Caco-2 (cell line): ENCODE data around the gene BDKRB1. TPM values are rescaled to one million over a fixed set of nuclear protein-coding genes. Genes with fewer than 3 reads are reported as not detected.
A peak's percentile ranks its signal among the peaks of the same experiment; 100 is the strongest.

ENCODE experiments used
- BruUV-seq: library from RNA; stranded (reverse); fragments of 400-500 nt; replicated peaks from 2 replicates; lab custom pipeline; 2021; lab: Mats Ljungman, UMichigan
- CTCF ChIA-PET: fragments of 300-600 bp; sonication (Branson Sonifier 250); formaldehyde crosslinking; loops from one replicate; lab custom pipeline; 2022; ENCODE audit warnings: antibody characterized with exemption; lab: Charles Lee
- POLR2A ChIA-PET: fragments of 300-600 bp; sonication (Branson Sonifier 250); formaldehyde crosslinking; loops from one replicate; lab custom pipeline; 2022; ENCODE audit warnings: antibody characterized with exemption; lab: Charles Lee
- DNase-seq, 2 experiments: peaks; one replicate each; pipeline versions ENCODE4 v3.0.0 to v3.0.0-alpha.2; 2020 to 2022
- H3K27me3 ChIP-seq: replicated peaks from 2 replicates; pipeline ENCODE4 v1.6.0; 2011; ENCODE audit warnings: low read length; ENCODE audit not compliant: control insufficient read depth, insufficient read depth
- H3K36me3 ChIP-seq: 2 replicates; pipeline ENCODE4 v1.5.1; 2011; ENCODE audit warnings: low read length; ENCODE audit not compliant: control insufficient read depth, insufficient read depth
- H3K4me1 ChIP-seq: fragments of 250-450 bp; sonication (Bioruptor Pico); 2 replicates; pipeline ENCODE4 v1.5.1; 2020; ENCODE audit warnings: mild to moderate bottlenecking
- H3K4me3 ChIP-seq: 2 replicates; pipeline ENCODE4 v1.5.1; 2011; ENCODE audit warnings: low read depth, mild to moderate bottlenecking, control low read depth, low read length
- H3K9me3 ChIP-seq: fragments of 250-450 bp; sonication (Bioruptor Pico); 2 replicates; pipeline ENCODE4 v1.5.1; 2020; ENCODE audit warnings: mild to moderate bottlenecking, moderate library complexity
- H3K27ac Mint-ChIP-seq: one replicate; pipeline ENCODE4 v1.8.0; 2022; ENCODE audit warnings: mixed read lengths; ENCODE audit not compliant: unreplicated experiment
- H3K27me3 Mint-ChIP-seq: one replicate; pipeline ENCODE4 v1.8.0; 2022; ENCODE audit warnings: mixed read lengths; ENCODE audit not compliant: insufficient read depth, unreplicated experiment
- H3K36me3 Mint-ChIP-seq: one replicate; pipeline ENCODE4 v1.8.0; 2022; ENCODE audit warnings: mild to moderate bottlenecking, mixed read lengths; ENCODE audit not compliant: insufficient read depth, unreplicated experiment
- H3K4me1 Mint-ChIP-seq: one replicate; pipeline ENCODE4 v1.8.0; 2022; ENCODE audit warnings: low read depth, mixed read lengths; ENCODE audit not compliant: unreplicated experiment
- H3K4me3 Mint-ChIP-seq: one replicate; pipeline ENCODE4 v1.8.0; 2022; ENCODE audit warnings: mild to moderate bottlenecking, moderate library complexity, mixed read lengths; ENCODE audit not compliant: unreplicated experiment
- H3K9me3 Mint-ChIP-seq: one replicate; pipeline ENCODE4 v1.8.0; 2022; ENCODE audit warnings: mixed read lengths; ENCODE audit not compliant: unreplicated experiment
- CTCF ChIP-seq, 2 experiments: fragments of 200-600 bp in 1 of 2; IDR thresholded peaks; 1 replicate in 1 of 2; 2 replicates in 1 of 2; pipeline versions ENCODE4 v1.5.1 to v1.8.0; 2011 to 2022; ENCODE audit warnings: antibody characterized with exemption in 1 of 2, control low read depth in 1 of 2, inconsistent platforms in 1 of 2, low read depth in 1 of 2, low read length in 1 of 2, mild to moderate bottlenecking in 1 of 2, moderate library complexity in 1 of 2; ENCODE audit not compliant: insufficient read depth in 1 of 2, severe bottlenecking in 1 of 2, unreplicated experiment in 1 of 2
- intact Hi-C: fragments of 100-400 bp; cut with micrococcal nuclease; formaldehyde crosslinking; loops from one replicate; pipeline ENCODE4 v1.10.0; 2022; ENCODE audit not compliant: unreplicated experiment
- total RNA-seq: library from RNA; stranded (reverse); gene quantifications from 2 replicates; pipeline ENCODE4 v1.2.3, GENCODE V29; 2022

BDKRB1 gene
- total RNA-seq, 1 experiment from 2014 or later: 0.18 TPM

- no TSS peak for BruUV-seq
- H3K36me3 ChIP-seq: no peaks in the 10 kb centered on the region
- ChIA-PET CTCF (interaction anchor here (6.4 kb wide), 1 partner anchor 173 kb away, joined by 60 read pairs; no protein-coding TSS in a partner anchor), POLR2A (no interaction called here)
- Mint-ChIP-seq H3K9me3 (no peaks in the 10 kb centered on the region), H3K4me3 (no peak overlapping the region), H3K27me3 (no peaks in the 10 kb centered on the region), H3K36me3 (peaks cover 7% of the 10 kb centered on the region), H3K27ac (no peak overlapping the region), H3K4me1 (peaks cover 1% of the 10 kb centered on the region)
- DNase-seq: no peak
- intact Hi-C loops: no loop called here
- H3K27me3 ChIP-seq: no peaks in the 10 kb centered on the region
- H3K4me3 ChIP-seq: no peak overlapping the region
- 0 out of 2 replicates have a peak, but pooled peaks cover 6% of the 10 kb centered on the region for H3K9me3 ChIP-seq
- TF ChIP-seq CTCF (IDR thresholded peaks at IDR 0.05; ENCODE audit: insufficient read depth in 1 of 2, low read depth in 1 of 2, low read length in 1 of 2, severe bottlenecking in 1 of 2, unreplicated experiment in 1 of 2): no peak
- H3K4me1 ChIP-seq: peaks cover under 1% of the 10 kb centered on the region; the same call in 1 of the 2 replicates
Measured at GRCh38 chr14:96274122-96274521, 18.1 kb downstream of the BDKRB1 start.

DNA sequence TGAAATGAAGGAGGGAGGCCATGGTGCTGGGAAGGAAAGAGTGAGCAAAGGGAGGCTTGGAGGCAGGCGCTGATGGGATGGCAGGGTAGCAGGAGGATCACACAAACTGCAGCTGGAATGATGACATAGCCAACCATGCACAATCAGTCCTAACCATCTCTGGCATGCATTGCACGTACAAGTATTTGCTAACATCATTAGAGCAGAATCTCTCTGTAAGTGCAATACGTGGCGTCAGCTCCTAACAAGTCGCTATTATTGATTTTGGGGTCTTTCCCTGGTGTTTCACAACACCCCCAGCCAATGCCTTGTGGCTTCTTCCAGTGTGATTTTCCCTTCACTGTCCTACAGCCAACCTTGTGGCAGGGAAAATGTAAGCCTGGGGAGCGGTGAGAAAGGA is 18.5 kb downstream of the BDKRB1 start:
- Histone ChIP-seq H3K9me3 (0 out of 2 replicates have a peak, but pooled peaks cover 6% of the 10 kb centered on the region), H3K4me3 (no peak overlapping the region), H3K4me1 (peaks cover 4% of the 10 kb centered on the region), H3K27me3 (no peaks in the 10 kb centered on the region), H3K36me3 (no peaks in the 10 kb centered on the region)
- H3K36me3 Mint-ChIP-seq: peaks cover 11% of the 10 kb centered on the region
- intact Hi-C loops: no loop called here
- DNase-seq: no peak
- peaks cover 5% of the 10 kb centered on the region for H3K4me1 Mint-ChIP-seq
- BruUV-seq: no TSS peak
- CTCF ChIA-PET: interaction anchor here (6.4 kb wide), 1 partner anchor 174 kb away, joined by 60 read pairs; no protein-coding TSS in a partner anchor
- no peak for TF ChIP-seq CTCF (IDR thresholded peaks at IDR 0.05; ENCODE audit: insufficient read depth in 1 of 2, low read depth in 1 of 2, low read length in 1 of 2, severe bottlenecking in 1 of 2, unreplicated experiment in 1 of 2)
- no peaks in the 10 kb centered on the region for H3K27me3 Mint-ChIP-seq
- POLR2A ChIA-PET: no interaction called here
- no peaks in the 10 kb centered on the region for H3K9me3 Mint-ChIP-seq
- no peak overlapping the region for H3K27ac Mint-ChIP-seq
- no peak overlapping the region for H3K4me3 Mint-ChIP-seq

- Mint-ChIP-seq H3K4me3 (peak overlapping the region; percentile 11), H3K27ac (no peak overlapping the region), H3K27me3 (no peaks in the 10 kb centered on the region), H3K9me3 (no peaks in the 10 kb centered on the region), H3K4me1 (peaks cover 12% of the 10 kb centered on the region), H3K36me3 (peaks cover 12% of the 10 kb centered on the region)
- intact Hi-C loops: loop anchor here (1.0 to 5.0 kb wide), 5 partner anchors 78 to 218 kb away; no protein-coding TSS in a partner anchor
- no peaks in the 10 kb centered on the region for H3K27me3 ChIP-seq
- ChIA-PET CTCF (interaction anchor here (1.0 to 6.4 kb wide), 2 partner anchors 175 to 177 kb away, joined by 5 to 60 read pairs; no protein-coding TSS in a partner anchor), POLR2A (no interaction called here)
- peak; percentile 91 to 96 for TF ChIP-seq CTCF (IDR thresholded peaks at IDR 0.05; ENCODE audit: insufficient read depth in 1 of 2, low read depth in 1 of 2, low read length in 1 of 2, severe bottlenecking in 1 of 2, unreplicated experiment in 1 of 2)
- BruUV-seq: no TSS peak
- peaks cover 12% of the 10 kb centered on the region for H3K4me1 ChIP-seq
- H3K9me3 ChIP-seq: 0 out of 2 replicates have a peak, but pooled peaks cover 6% of the 10 kb centered on the region
- peak; percentile 64 to 83 for DNase-seq
- no peak overlapping the region for H3K4me3 ChIP-seq
- no peaks in the 10 kb centered on the region for H3K36me3 ChIP-seq
Measured at GRCh38 chr14:96275177-96276112, 19.4 kb downstream of the BDKRB1 start.
